Measurements from ENCODE around the gene TRIM17. TPM values are rescaled to one million over a fixed set of nuclear protein-coding genes. Genes with fewer than 3 reads are reported as not detected.

The TRIM17 gene
- total and polyA plus RNA-seq, 2 of the 13 experiments (the other 11 are each of a cell fraction or from before 2014, with no cell fraction given) = 0.32 to 0.64 TPM

DNA sequence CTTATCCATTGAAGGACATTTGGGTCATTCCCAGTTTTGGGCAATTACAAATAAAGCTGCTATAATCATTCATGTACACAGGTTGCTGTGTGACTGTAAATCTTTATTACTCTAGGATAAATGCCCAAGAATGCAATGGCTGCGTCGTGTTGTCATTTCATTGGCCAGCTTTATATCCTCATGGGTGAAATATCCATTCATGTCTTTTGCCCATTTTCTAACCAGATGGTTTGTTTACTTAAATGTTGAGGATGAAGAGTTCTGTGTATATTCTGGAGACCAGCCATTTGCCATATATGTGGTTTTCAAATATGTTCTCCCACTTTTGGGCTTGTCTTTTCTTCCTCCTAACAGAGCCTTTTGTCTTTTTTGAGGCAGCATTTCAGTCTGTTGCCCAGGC lies 35.3 kb downstream of the TRIM17 start:
- Histone ChIP-seq H3K27ac (ENCODE audit: extremely low read length, insufficient read depth, low read length) (no peak overlapping the region), H4K20me1 (ENCODE audit: insufficient read depth, low read length) (no peaks in the 10 kb centered on the region), H3K4me2 (ENCODE audit: low read depth, low read length) (no peak overlapping the region), H3K4me3 (replicated peaks in 1 of 3; ENCODE audit: insufficient read depth in 1 of 3, low read depth in 2 of 3, low read length in 3 of 3) (no peak overlapping the region), H3K9ac (ENCODE audit: insufficient read depth, low read depth, low read length) (no peak overlapping the region), H3K79me2 (ENCODE audit: insufficient read depth, low read length) (no peaks in the 10 kb centered on the region), H3K4me1 (ENCODE audit: insufficient read depth, low read length) (no peaks in the 10 kb centered on the region), H2AFZ (ENCODE audit: low read length) (no peak overlapping the region), H3K36me3 (replicated peaks in 1 of 2; ENCODE audit: control insufficient read depth in 1 of 2, insufficient read depth in 2 of 2, low read length in 2 of 2) (no peaks in the 10 kb centered on the region), H3K9me3 (ENCODE audit: low read length) (no peaks in the 10 kb centered on the region), H3K27me3 (ENCODE audit: control insufficient read depth in 1 of 2, insufficient read depth in 2 of 2, low read length in 2 of 2) (no peaks in the 10 kb centered on the region)
- FAIRE-seq (no peak), ATAC-seq (no peak), DNase-seq (ENCODE audit: low spot score) (no peak)
- TF ChIP-seq ZNF383 (CRISPR knock-in tag; IDR thresholded peaks at IDR 0.05; ENCODE audit: borderline replicate concordance) (no peak), GZF1 (CRISPR knock-in tag; IDR thresholded peaks at IDR 0.05) (no peak), RXRA (CRISPR knock-in tag; IDR thresholded peaks at IDR 0.05) (no peak), ZNF547 (CRISPR knock-in tag; IDR thresholded peaks at IDR 0.05) (no peak), ZFX (CRISPR knock-in tag; IDR thresholded peaks at IDR 0.05; ENCODE audit: low read depth) (no peak), ZNF841 (CRISPR knock-in tag; IDR thresholded peaks at IDR 0.05; ENCODE audit: borderline replicate concordance) (no peak), SP4 (CRISPR knock-in tag; IDR thresholded peaks at IDR 0.05) (no peak), ZNF550 (CRISPR knock-in tag; IDR thresholded peaks at IDR 0.05; ENCODE audit: borderline replicate concordance) (no peak), REPIN1 (CRISPR knock-in tag; IDR thresholded peaks at IDR 0.05; ENCODE audit: borderline replicate concordance, low read depth) (no peak), ZNF713 (CRISPR knock-in tag; IDR thresholded peaks at IDR 0.05) (no peak)
- TF ChIP-seq, protein P1, sequence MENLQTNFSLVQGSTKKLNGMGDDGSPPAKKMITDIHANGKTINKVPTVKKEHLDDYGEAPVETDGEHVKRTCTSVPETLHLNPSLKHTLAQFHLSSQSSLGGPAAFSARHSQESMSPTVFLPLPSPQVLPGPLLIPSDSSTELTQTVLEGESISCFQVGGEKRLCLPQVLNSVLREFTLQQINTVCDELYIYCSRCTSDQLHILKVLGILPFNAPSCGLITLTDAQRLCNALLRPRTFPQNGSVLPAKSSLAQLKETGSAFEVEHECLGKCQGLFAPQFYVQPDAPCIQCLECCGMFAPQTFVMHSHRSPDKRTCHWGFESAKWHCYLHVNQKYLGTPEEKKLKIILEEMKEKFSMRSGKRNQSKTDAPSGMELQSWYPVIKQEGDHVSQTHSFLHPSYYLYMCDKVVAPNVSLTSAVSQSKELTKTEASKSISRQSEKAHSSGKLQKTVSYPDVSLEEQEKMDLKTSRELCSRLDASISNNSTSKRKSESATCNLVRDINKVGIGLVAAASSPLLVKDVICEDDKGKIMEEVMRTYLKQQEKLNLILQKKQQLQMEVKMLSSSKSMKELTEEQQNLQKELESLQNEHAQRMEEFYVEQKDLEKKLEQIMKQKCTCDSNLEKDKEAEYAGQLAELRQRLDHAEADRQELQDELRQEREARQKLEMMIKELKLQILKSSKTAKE (CRISPR knock-in tag; IDR thresholded peaks at IDR 0.05; ENCODE audit: borderline replicate concordance) = no peak
- TF ChIP-seq, protein P2, sequence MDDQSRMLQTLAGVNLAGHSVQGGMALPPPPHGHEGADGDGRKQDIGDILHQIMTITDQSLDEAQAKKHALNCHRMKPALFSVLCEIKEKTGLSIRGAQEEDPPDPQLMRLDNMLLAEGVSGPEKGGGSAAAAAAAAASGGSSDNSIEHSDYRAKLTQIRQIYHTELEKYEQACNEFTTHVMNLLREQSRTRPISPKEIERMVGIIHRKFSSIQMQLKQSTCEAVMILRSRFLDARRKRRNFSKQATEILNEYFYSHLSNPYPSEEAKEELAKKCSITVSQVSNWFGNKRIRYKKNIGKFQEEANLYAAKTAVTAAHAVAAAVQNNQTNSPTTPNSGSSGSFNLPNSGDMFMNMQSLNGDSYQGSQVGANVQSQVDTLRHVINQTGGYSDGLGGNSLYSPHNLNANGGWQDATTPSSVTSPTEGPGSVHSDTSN (CRISPR knock-in tag; IDR thresholded peaks at IDR 0.05; ENCODE audit: borderline replicate concordance) = no peak
- intact Hi-C loops (cut with micrococcal nuclease; ENCODE audit: unreplicated experiment) (no loop called here), in situ Hi-C loops (cut with HindIII; ENCODE audit: extremely low pct_ligation_motif_present, low pct_unique_long_range_greater_than_20kb) (no loop called here)
- ChIA-PET CTCF (ENCODE audit: low intra/inter-chr PET ratio, low total read pairs) (no interaction called here), POLR2A (no interaction called here)
- 89% methylated on average over 2 of the region's 2 CpGs for WGBS (ENCODE audit: low lambda C conversion rate)
- no TSS peak for BruUV-seq (replicated peaks)
